ES-I3 (cell line): ENCODE measurements around the gene USP12.

Source experiments
- H3K36me3 ChIP-seq: 2 replicates; pipeline ENCODE4 v1.6.1; 2013; ENCODE audit warnings: mild to moderate bottlenecking, low read length, control low read depth, moderate library complexity; ENCODE audit not compliant: insufficient read depth
- H3K4me1 ChIP-seq: 2 replicates; pipeline ENCODE4 v1.6.1; 2013; ENCODE audit warnings: mild to moderate bottlenecking, control low read depth, low read length; ENCODE audit not compliant: insufficient read depth
- H3K9ac ChIP-seq: 2 replicates; pipeline ENCODE4 v1.6.1; 2013; ENCODE audit warnings: low read depth, mild to moderate bottlenecking, low read length, moderate library complexity
- H3K9me3 ChIP-seq: 2 replicates; pipeline ENCODE4 v1.6.1; 2013; ENCODE audit warnings: mild to moderate bottlenecking, low read length, moderate library complexity; ENCODE audit not compliant: control insufficient read depth, insufficient read depth

The USP12 gene

DNA sequence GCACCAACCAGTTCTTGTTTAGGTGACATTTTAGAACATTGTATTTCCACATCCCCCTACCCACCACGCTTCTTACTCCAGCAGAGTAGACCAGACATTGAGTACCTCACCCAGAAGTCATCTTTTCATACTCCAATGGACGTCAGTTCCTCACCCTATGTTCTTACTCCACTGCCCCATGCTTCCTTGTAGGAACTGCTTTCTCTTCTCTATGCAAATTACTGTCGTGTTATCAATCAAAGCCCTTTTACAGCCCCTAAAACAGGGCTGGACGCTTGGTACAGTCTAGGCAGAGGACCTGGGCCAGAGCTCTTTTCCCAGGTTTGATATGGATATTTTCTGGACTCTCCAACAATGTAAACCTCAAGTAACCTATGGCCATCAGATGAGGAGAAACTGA lies 58.2 kb downstream of the USP12 start:
- peaks cover 5% of the 10 kb centered on the region; the same call in 1 of the 2 replicates for H3K36me3 ChIP-seq
- H3K4me1 ChIP-seq: no peaks in the 10 kb centered on the region
- no peak overlapping the region for H3K9ac ChIP-seq
- H3K9me3 ChIP-seq: no peaks in the 10 kb centered on the region

- Histone ChIP-seq H3K9ac (no peak overlapping the region), H3K4me1 (no peaks in the 10 kb centered on the region), H3K9me3 (no peaks in the 10 kb centered on the region), H3K36me3 (peaks cover 5% of the 10 kb centered on the region; the same call in 1 of the 2 replicates)
Observed at GRCh38 chr13:27112006-27112405, 59.6 kb downstream of the USP12 start.

GRCh38 chr13:27110056-27110746 lies 61.4 kb downstream of the USP12 start:
- no peaks in the 10 kb centered on the region for H3K4me1 ChIP-seq
- H3K9ac ChIP-seq: no peak overlapping the region
- H3K36me3 ChIP-seq: peaks cover 5% of the 10 kb centered on the region; the same call in 1 of the 2 replicates
- no peaks in the 10 kb centered on the region for H3K9me3 ChIP-seq

DNA sequence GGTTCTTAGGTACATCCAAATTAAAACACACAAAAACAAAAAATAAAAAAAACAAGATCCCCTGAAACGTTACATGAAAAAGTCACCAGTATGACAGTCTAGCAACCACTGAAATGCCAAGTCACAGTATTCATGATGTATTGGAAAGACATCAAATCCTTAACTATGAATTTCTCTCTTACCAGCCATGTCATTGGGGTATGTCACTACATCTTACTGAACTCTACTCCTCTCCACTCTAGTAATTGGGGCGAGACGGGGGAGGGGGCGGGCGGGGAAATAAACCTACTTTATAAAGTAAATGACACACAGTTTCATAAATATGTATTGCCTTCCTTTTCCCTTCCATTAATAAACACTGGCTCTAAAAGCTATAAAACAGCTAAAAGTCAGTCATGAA lies 65.5 kb downstream of the USP12 start:
- Histone ChIP-seq H3K9me3 (no peaks in the 10 kb centered on the region), H3K4me1 (no peaks in the 10 kb centered on the region), H3K9ac (no peak overlapping the region), H3K36me3 (no peaks in the 10 kb centered on the region; the same call in 1 of the 2 replicates)

DNA sequence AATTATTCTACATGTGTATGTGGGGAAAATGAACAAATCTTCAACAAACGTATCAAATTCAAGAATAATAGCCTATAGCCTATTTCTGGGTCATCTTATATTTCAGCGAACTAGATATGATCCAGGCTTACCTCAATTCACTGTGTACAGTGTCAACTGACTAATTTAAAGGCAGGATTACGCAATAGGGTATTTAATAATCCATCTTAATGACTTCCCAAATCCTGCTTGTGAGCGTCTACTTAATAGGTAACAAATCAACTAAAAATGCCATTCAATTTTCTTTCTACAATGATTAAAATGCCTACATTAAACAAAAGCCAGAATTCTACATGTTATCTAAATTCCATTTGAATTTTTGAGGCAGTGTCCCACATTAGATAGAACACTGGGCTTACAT lies 67.0 kb downstream of the USP12 start:
- peaks cover 4% of the 10 kb centered on the region; the same call in 1 of the 2 replicates for H3K36me3 ChIP-seq
- no peaks in the 10 kb centered on the region for H3K9me3 ChIP-seq
- no peak overlapping the region for H3K9ac ChIP-seq
- H3K4me1 ChIP-seq: no peaks in the 10 kb centered on the region

DNA sequence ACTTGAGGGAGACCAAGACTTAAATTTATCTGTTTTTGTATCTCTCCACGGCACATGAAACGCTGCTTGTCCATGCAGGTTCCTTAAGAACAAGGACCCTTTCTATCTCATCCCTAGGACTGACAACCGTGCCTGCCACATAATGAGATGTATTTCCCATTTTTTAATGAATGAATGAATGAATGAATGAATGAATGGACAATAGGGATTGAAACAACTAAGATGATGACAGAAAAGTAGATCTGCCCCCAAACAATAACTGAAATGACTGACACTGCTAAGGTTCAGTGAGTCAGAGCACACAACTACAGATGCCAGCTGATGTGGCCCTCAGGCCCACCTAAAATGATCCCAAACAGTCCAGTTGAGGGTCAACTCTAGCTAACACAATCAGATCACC lies 69.8 kb downstream of the USP12 start:
- Histone ChIP-seq H3K9ac (no peak overlapping the region), H3K36me3 (peaks cover 4% of the 10 kb centered on the region; the same call in 1 of the 2 replicates), H3K9me3 (no peaks in the 10 kb centered on the region), H3K4me1 (no peaks in the 10 kb centered on the region)

- Histone ChIP-seq H3K9ac (no peak overlapping the region), H3K4me1 (no peaks in the 10 kb centered on the region), H3K36me3 (peaks cover 4% of the 10 kb centered on the region; the same call in 1 of the 2 replicates), H3K9me3 (no peaks in the 10 kb centered on the region)
Observed at GRCh38 chr13:27101289-27101688, 70.3 kb downstream of the USP12 start.

DNA sequence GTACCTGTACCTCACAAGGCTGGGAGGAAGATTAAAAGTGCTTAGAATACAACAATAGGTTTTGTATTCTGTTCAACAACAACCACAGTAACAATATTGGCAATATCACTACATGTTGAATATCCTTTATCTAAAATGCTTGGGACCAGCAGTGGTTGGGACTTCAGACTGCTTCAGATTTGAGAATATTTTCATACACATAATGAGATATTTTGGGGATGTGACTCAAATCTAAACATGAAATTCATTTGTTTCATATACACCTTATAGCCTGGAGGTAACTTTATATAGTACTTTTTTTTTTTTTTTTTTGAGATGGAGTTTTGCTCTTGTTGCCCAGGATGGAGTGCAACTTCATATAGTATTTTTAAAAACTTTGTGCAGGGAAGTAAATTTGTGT lies 73.9 kb downstream of the USP12 start:
- Histone ChIP-seq H3K9ac (no peak overlapping the region), H3K4me1 (no peaks in the 10 kb centered on the region), H3K9me3 (no peaks in the 10 kb centered on the region), H3K36me3 (0 out of 2 replicates have a peak, but pooled peaks cover 4% of the 10 kb centered on the region)

GRCh38 chr13:27091451-27091850 lies 80.2 kb downstream of the USP12 start:
- H3K9me3 ChIP-seq: no peaks in the 10 kb centered on the region
- no peaks in the 10 kb centered on the region for H3K36me3 ChIP-seq
- no peak overlapping the region for H3K9ac ChIP-seq
- no peaks in the 10 kb centered on the region for H3K4me1 ChIP-seq

GRCh38 chr13:27088619-27089018 lies 83.0 kb downstream of the USP12 start:
- Histone ChIP-seq H3K36me3 (no peaks in the 10 kb centered on the region), H3K4me1 (no peaks in the 10 kb centered on the region), H3K9me3 (no peaks in the 10 kb centered on the region), H3K9ac (no peak overlapping the region)

GRCh38 chr13:27086599-27087265 lies 84.9 kb downstream of the USP12 start:
- H3K4me1 ChIP-seq: no peaks in the 10 kb centered on the region
- no peaks in the 10 kb centered on the region for H3K9me3 ChIP-seq
- no peak overlapping the region for H3K9ac ChIP-seq
- no peaks in the 10 kb centered on the region for H3K36me3 ChIP-seq

GRCh38 chr13:27083183-27083582 lies 88.4 kb downstream of the USP12 start:
- Histone ChIP-seq H3K9ac (no peak overlapping the region), H3K36me3 (no peaks in the 10 kb centered on the region), H3K9me3 (no peaks in the 10 kb centered on the region), H3K4me1 (peaks cover 14% of the 10 kb centered on the region; the same call in 1 of the 2 replicates)

DNA sequence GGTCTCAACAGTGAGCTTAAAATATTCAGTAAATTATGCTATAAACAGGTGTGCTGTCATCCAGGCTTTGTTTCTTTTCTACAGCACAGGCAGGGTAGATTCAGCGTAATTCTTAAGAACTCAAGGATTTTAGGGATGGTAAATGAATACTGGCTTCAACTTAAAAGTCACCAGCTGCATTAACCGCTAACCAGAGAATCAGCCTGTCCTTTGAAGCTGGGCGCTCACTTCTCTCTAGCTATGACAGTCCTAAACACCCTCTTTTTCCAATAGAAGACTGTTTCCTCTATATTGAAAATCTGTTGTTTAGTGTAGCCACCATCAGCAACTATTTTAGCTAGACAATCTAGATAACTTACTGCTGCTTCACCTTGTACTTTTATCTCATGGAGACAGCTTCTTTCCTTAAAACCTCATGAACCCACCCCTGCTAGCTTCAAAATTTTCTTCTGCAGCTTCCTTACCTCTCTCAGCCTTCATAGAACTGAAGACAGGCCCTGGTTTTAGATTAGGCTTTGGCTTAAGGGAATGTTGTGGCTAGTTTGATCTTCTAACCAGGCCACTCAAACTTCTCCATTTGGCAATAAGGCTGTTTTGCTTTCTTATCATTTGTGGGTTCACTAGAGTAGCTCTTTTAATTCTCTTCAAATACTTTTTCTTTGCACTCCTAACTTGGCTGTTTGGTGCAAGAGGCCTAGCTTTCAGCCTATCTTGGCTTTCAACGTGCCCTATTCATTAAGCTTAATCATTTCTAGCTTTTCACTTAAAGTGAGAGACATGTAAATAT lies 89.5 kb downstream of the USP12 start:
- Histone ChIP-seq H3K36me3 (no peaks in the 10 kb centered on the region), H3K9me3 (no peaks in the 10 kb centered on the region), H3K4me1 (peaks cover 14% of the 10 kb centered on the region; the same call in 1 of the 2 replicates), H3K9ac (no peak overlapping the region)

- H3K9me3 ChIP-seq: no peaks in the 10 kb centered on the region
- peaks cover 14% of the 10 kb centered on the region; the same call in 1 of the 2 replicates for H3K4me1 ChIP-seq
- no peak overlapping the region for H3K9ac ChIP-seq
- no peaks in the 10 kb centered on the region for H3K36me3 ChIP-seq
Observed at GRCh38 chr13:27080018-27080948, 91.3 kb downstream of the USP12 start.
